Colonic mucosa (tissue), 4 donors: Measurements from ENCODE around the gene GRIA4. TPM values are rescaled to one million over a fixed set of nuclear protein-coding genes. Genes with fewer than 3 reads are reported as not detected.

Source experiments
- DNase-seq: peaks from one replicate; pipeline ENCODE4 v3.0.0-alpha.2; 2020
- H3K27ac ChIP-seq: fragments of 200-600 bp; one replicate; pipeline ENCODE4 v1.8.0; 2021
- H3K27me3 ChIP-seq: fragments of 200-600 bp; one replicate; pipeline ENCODE4 v1.8.0; 2021
- H3K36me3 ChIP-seq: fragments of 200-600 bp; one replicate; pipeline ENCODE4 v1.8.0; 2021
- H3K4me1 ChIP-seq: fragments of 200-600 bp; one replicate; pipeline ENCODE4 v1.8.0; 2021; ENCODE audit warnings: mild to moderate bottlenecking
- H3K4me3 ChIP-seq: fragments of 200-600 bp; one replicate; pipeline ENCODE4 v1.8.0; 2021
- H3K9ac ChIP-seq, 2 donors: one replicate each; pipeline ENCODE4 v1.7.0; 2013; ENCODE audit warnings: control low read depth in 2 of 2, low read depth in 2 of 2, low read length in 2 of 2
- H3K9me3 ChIP-seq: fragments of 200-600 bp; one replicate; pipeline ENCODE4 v1.8.0; 2021
- CTCF ChIP-seq: fragments of 200-600 bp; IDR thresholded peaks from one replicate; pipeline ENCODE4 v1.8.0; 2022; ENCODE audit warnings: antibody characterized with exemption, mild to moderate bottlenecking
- intact Hi-C: fragments of 100-400 bp; cut with DNase I; formaldehyde crosslinking; loops from one replicate; pipeline ENCODE4 v1.14.1; 2022
- total RNA-seq, 2 donors: library from RNA; stranded (reverse); fragmentation: NEBNext Ultra II Directional in 1 of 2; extraction: Animal tissue kit (Norgen Biotek cat#: 25700) in 1 of 2; gene quantifications; one replicate each; pipeline ENCODE4 v1.2.1, GENCODE V29; 2021
- donor health status: healthy.
- donor health status: DM: no; HTN: no; CAD: no.
- donor health status: DM: no; HTN: no; CAD: no.

GRIA4 gene
- total RNA-seq, 2 donors from 2014 or later: 0.67 to 0.69 TPM

- Histone ChIP-seq H3K4me3 (no peak overlapping the region), H3K27me3 (no peaks in the 10 kb centered on the region), H3K9me3 (no peaks in the 10 kb centered on the region), H3K27ac (no peak overlapping the region), H3K9ac (no peak overlapping the region), H3K4me1 (no peaks in the 10 kb centered on the region), H3K36me3 (no peaks in the 10 kb centered on the region)
- no peak for DNase-seq
- no peak for TF ChIP-seq CTCF
- intact Hi-C loops: no loop called here
These were observed 89.3 kb downstream of the GRIA4 start for GRCh38 chr11:105699203-105699602.

GRCh38 chr11:105700271-105700670, 90.4 kb downstream of the GRIA4 start:
- intact Hi-C loops: no loop called here
- H3K4me3 ChIP-seq: no peak overlapping the region
- no peaks in the 10 kb centered on the region for H3K36me3 ChIP-seq
- H3K27ac ChIP-seq: no peak overlapping the region
- no peak for DNase-seq
- H3K9ac ChIP-seq: no peak overlapping the region
- no peaks in the 10 kb centered on the region for H3K4me1 ChIP-seq
- H3K9me3 ChIP-seq: no peaks in the 10 kb centered on the region
- H3K27me3 ChIP-seq: no peaks in the 10 kb centered on the region
- no peak for TF ChIP-seq CTCF

GRCh38 chr11:105701098-105701497, 91.2 kb downstream of the GRIA4 start:
- TF ChIP-seq CTCF: no peak
- Histone ChIP-seq H3K4me1 (no peaks in the 10 kb centered on the region), H3K27me3 (no peaks in the 10 kb centered on the region), H3K4me3 (no peak overlapping the region), H3K27ac (no peak overlapping the region), H3K9me3 (no peaks in the 10 kb centered on the region), H3K36me3 (no peaks in the 10 kb centered on the region), H3K9ac (no peak overlapping the region)
- intact Hi-C loops: no loop called here
- no peak for DNase-seq

- Histone ChIP-seq H3K4me3 (no peak overlapping the region), H3K9me3 (no peaks in the 10 kb centered on the region), H3K4me1 (no peaks in the 10 kb centered on the region), H3K27me3 (no peaks in the 10 kb centered on the region), H3K36me3 (no peaks in the 10 kb centered on the region), H3K27ac (no peak overlapping the region), H3K9ac (no peak overlapping the region)
- intact Hi-C loops: no loop called here
- no peak for TF ChIP-seq CTCF
- no peak for DNase-seq
These were observed 96.1 kb downstream of the GRIA4 start for GRCh38 chr11:105705786-105706530.

- H3K4me1 ChIP-seq: no peaks in the 10 kb centered on the region
- H3K36me3 ChIP-seq: no peaks in the 10 kb centered on the region
- H3K4me3 ChIP-seq: no peak overlapping the region
- no peak for TF ChIP-seq CTCF
- no peaks in the 10 kb centered on the region for H3K9me3 ChIP-seq
- intact Hi-C loops: no loop called here
- no peaks in the 10 kb centered on the region for H3K27me3 ChIP-seq
- H3K9ac ChIP-seq: no peak overlapping the region
- DNase-seq: no peak
- H3K27ac ChIP-seq: no peak overlapping the region
These were observed 103.2 kb downstream of the GRIA4 start for GRCh38 chr11:105713106-105713505.
